Smooth muscle cell of the umbilical artery (primary cell): Measurements from ENCODE around the gene CXADR. TPM values are rescaled to one million over a fixed set of nuclear protein-coding genes. Genes with fewer than 3 reads are reported as not detected.

ENCODE experiments used
- total RNA-seq: library from RNA; depleted of rRNA; stranded (reverse); fragments of >200 nt; gene quantifications from 2 replicates; pipeline ENCODE4 v1.2.3, GENCODE V29; 2014

Gene CXADR
- 1.8 and 2.0 TPM in 2 replicates for total RNA-seq

GRCh38 chr21:17512253-17513213 lies at the start of gene CXADR:
CXADR (plus strand) TSS chr21:17513043; CDS start chr21:17513130, 87 bp downstream.

GRCh38 chr21:17612565-17613241 lies 99.9 kb downstream of the CXADR start, which contains the start of gene BTG3:
BTG3 (minus strand) TSS chr21:17612901; CDS start chr21:17609144, 3,757 bp downstream.

Other genes with a start within 250 kb of the CXADR start
- 40.8 and 41.6 TPM in 2 replicates for gene BTG3, start 99.9 kb downstream of the CXADR start, total RNA-seq